22Rv1 (cell line): ENCODE results near the gene ANKRD39.

Experiments
- ZFX ChIP-seq: fragments of 450-650 bp; IDR thresholded peaks from 2 replicates; pipeline ENCODE4 v1.6.1; 2017; ENCODE audit warnings: antibody characterized with exemption, borderline replicate concordance
- TF ChIP-seq, protein P1 (sequence below): fragments of 450-650 bp; IDR thresholded peaks from 2 replicates; pipeline ENCODE4 v1.5.1; 2017; ENCODE audit warnings: mild to moderate bottlenecking

DNA sequence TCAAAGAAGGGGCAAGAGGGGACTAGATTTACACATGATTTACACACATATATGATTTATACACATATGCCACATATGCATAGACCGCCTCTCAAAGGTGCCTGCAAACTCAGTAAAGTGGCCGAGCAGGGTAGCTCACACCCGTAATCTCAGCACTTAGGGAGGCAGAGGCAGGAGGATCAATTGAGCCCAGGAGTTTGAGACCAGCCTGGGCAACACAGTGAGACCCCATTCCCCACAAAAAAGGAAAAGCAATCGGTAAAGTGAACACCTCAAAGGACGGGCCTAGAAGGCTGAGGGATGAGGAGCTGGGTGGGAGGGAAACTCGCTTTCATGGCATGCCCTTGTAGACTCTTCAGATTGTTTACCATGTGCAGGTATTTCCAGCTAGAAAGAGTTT lies 5.1 kb downstream of the ANKRD39 start:
- TF ChIP-seq, protein P1, sequence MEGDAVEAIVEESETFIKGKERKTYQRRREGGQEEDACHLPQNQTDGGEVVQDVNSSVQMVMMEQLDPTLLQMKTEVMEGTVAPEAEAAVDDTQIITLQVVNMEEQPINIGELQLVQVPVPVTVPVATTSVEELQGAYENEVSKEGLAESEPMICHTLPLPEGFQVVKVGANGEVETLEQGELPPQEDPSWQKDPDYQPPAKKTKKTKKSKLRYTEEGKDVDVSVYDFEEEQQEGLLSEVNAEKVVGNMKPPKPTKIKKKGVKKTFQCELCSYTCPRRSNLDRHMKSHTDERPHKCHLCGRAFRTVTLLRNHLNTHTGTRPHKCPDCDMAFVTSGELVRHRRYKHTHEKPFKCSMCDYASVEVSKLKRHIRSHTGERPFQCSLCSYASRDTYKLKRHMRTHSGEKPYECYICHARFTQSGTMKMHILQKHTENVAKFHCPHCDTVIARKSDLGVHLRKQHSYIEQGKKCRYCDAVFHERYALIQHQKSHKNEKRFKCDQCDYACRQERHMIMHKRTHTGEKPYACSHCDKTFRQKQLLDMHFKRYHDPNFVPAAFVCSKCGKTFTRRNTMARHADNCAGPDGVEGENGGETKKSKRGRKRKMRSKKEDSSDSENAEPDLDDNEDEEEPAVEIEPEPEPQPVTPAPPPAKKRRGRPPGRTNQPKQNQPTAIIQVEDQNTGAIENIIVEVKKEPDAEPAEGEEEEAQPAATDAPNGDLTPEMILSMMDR = no peak
- TF ChIP-seq ZFX = no peak
